GM23338 (cell line): ENCODE data around the gene FANCB. TPM values are rescaled to one million over a fixed set of nuclear protein-coding genes. Genes with fewer than 3 reads are reported as not detected.

ENCODE experiments used
- ATAC-seq: fragments of 200-7000 bp; cut with Tn5 transposase; 3 replicates; pipeline ENCODE4 v1.9.1; 2020
- DNase-seq: peaks from one replicate; pipeline ENCODE4 v3.0.0-alpha.2; 2015; ENCODE audit warnings: low spot score
- H2AFZ ChIP-seq: fragments of 200-600 bp; sonication (generic); 2 replicates; pipeline ENCODE4 v1.8.0; 2016; ENCODE audit warnings: antibody characterized with exemption, mild to moderate bottlenecking, moderate library complexity
- H3F3A ChIP-seq: fragments of 200-600 bp; sonication (generic); replicated peaks from 2 replicates; pipeline ENCODE4 v1.8.0; 2017; ENCODE audit warnings: antibody characterized with exemption, mixed run types, low read depth
- H3K27ac ChIP-seq: fragments of 200-600 bp; sonication (generic); 2 replicates; pipeline ENCODE4 v1.6.1; 2016; ENCODE audit warnings: low read depth
- H3K27me3 ChIP-seq: fragments of 200-600 bp; sonication (generic); 2 replicates; pipeline ENCODE4 v1.8.0; 2016; ENCODE audit warnings: mild to moderate bottlenecking, mixed run types, moderate library complexity; ENCODE audit not compliant: insufficient read depth
- H3K36me3 ChIP-seq: fragments of 200-600 bp; sonication (generic); 2 replicates; pipeline ENCODE4 v1.8.0; 2016; ENCODE audit warnings: mild to moderate bottlenecking; ENCODE audit not compliant: insufficient read depth
- H3K4me1 ChIP-seq: fragments of 200-600 bp; sonication (generic); 2 replicates; pipeline ENCODE4 v1.8.0; 2016; ENCODE audit warnings: mild to moderate bottlenecking, moderate library complexity; ENCODE audit not compliant: insufficient read depth
- H3K4me2 ChIP-seq: fragments of 200-600 bp; sonication (generic); 2 replicates; pipeline ENCODE4 v1.7.1; 2017; ENCODE audit warnings: mixed run types
- H3K4me3 ChIP-seq: fragments of 200-600 bp; sonication (generic); 2 replicates; pipeline ENCODE4 v1.6.1; 2016; ENCODE audit warnings: mixed run types
- H3K79me2 ChIP-seq: fragments of 200-600 bp; sonication (generic); replicated peaks from 2 replicates; pipeline ENCODE4 v1.8.0; 2017; ENCODE audit warnings: mild to moderate bottlenecking; ENCODE audit not compliant: insufficient read depth
- H3K9me2 ChIP-seq: fragments of 200-600 bp; sonication (generic); 2 replicates; pipeline ENCODE4 v1.8.0; 2017; ENCODE audit not compliant: insufficient read depth
- H4K20me1 ChIP-seq: fragments of 200-600 bp; sonication (generic); replicated peaks from 2 replicates; pipeline ENCODE4 v1.8.0; 2017; ENCODE audit warnings: mild to moderate bottlenecking; ENCODE audit not compliant: insufficient read depth
- H3K27ac Mint-ChIP-seq: 2 replicates; pipeline ENCODE4 v1.8.0; 2020; ENCODE audit warnings: inconsistent platforms, mild to moderate bottlenecking, moderate library complexity, mixed read lengths
- H3K27me3 Mint-ChIP-seq: 3 replicates; pipeline ENCODE4 v1.8.0; 2022; ENCODE audit warnings: low read depth, mild to moderate bottlenecking, moderate library complexity, mixed read lengths, inconsistent platforms; ENCODE audit not compliant: insufficient read depth, poor library complexity
- H3K36me3 Mint-ChIP-seq: 3 replicates; pipeline ENCODE4 v1.8.0; 2021; ENCODE audit warnings: low read depth, mild to moderate bottlenecking, inconsistent platforms, moderate library complexity, mixed read lengths
- H3K4me1 Mint-ChIP-seq: 3 replicates; pipeline ENCODE4 v1.8.0; 2020; ENCODE audit warnings: mild to moderate bottlenecking, inconsistent platforms, mixed read lengths
- H3K4me3 Mint-ChIP-seq: 3 replicates; pipeline ENCODE4 v1.8.0; 2021; ENCODE audit warnings: moderate library complexity, mild to moderate bottlenecking, inconsistent platforms, mixed read lengths
- H3K9me3 Mint-ChIP-seq: 3 replicates; pipeline ENCODE4 v1.8.0; 2020; ENCODE audit warnings: moderate library complexity, mild to moderate bottlenecking, inconsistent platforms, mixed read lengths
- CREB1 ChIP-seq: fragments of 250-450 bp; sonication (Bioruptor Pico); IDR thresholded peaks from 2 replicates; pipeline ENCODE4 v1.5.0; 2020; ENCODE audit warnings: low read depth, mild to moderate bottlenecking, moderate library complexity
- EZH2phosphoT487 ChIP-seq: fragments of 200-600 bp; sonication (generic); IDR thresholded peaks from one replicate; pipeline ENCODE4 v1.8.1; 2018; ENCODE audit warnings: antibody characterized with exemption; ENCODE audit not compliant: unreplicated experiment
- JUNB ChIP-seq: IDR thresholded peaks from one replicate; pipeline ENCODE4 v1.6.1; 2016; ENCODE audit warnings: antibody characterized with exemption; ENCODE audit not compliant: unreplicated experiment
- POLR2AphosphoS5 ChIP-seq: IDR thresholded peaks from 2 replicates; pipeline ENCODE4 v1.6.1; 2016; ENCODE audit warnings: antibody characterized with exemption, low read depth
- STAT1 ChIP-seq: IDR thresholded peaks from one replicate; pipeline ENCODE4 v1.6.1; 2016; ENCODE audit warnings: antibody characterized with exemption; ENCODE audit not compliant: unreplicated experiment
- ZNF331 ChIP-seq: fragments of 250-450 bp; sonication (Bioruptor Pico); IDR thresholded peaks from 2 replicates; pipeline ENCODE4 v1.5.0; 2020; ENCODE audit warnings: low read depth, mild to moderate bottlenecking, moderate library complexity
- polyA plus RNA-seq: library from polyadenylated mRNA; unstranded; fragments of >200 nt; fragmentation: Nextera tagmentation; extraction: Ambion mirVana; gene quantifications from 2 replicates; pipeline ENCODE4 v1.2.1, GENCODE V29; 2016
- total RNA-seq: library from RNA; depleted of rRNA; stranded (reverse); fragments of >200 nt; shearing (Covaris generic); gene quantifications from 2 replicates; pipeline ENCODE4 v1.2.3, GENCODE V29; 2014
- TF ChIP-seq, protein P1 (sequence below): IDR thresholded peaks from one replicate; pipeline ENCODE4 v1.6.1; 2018; ENCODE audit warnings: antibody characterized with exemption; ENCODE audit not compliant: unreplicated experiment
- TF ChIP-seq, protein P2 (sequence below): fragments of 250-450 bp; sonication (Bioruptor Pico); IDR thresholded peaks from 2 replicates; pipeline ENCODE4 v1.5.0; 2020; ENCODE audit warnings: mild to moderate bottlenecking, moderate library complexity
- TF ChIP-seq, protein P3 (sequence below): IDR thresholded peaks from 2 replicates; pipeline ENCODE4 v1.6.1; 2016; ENCODE audit warnings: antibody characterized with exemption

Gene FANCB
- total and polyA plus RNA-seq, 2 experiments from 2014 or later: 16.2 to 16.8 TPM

DNA sequence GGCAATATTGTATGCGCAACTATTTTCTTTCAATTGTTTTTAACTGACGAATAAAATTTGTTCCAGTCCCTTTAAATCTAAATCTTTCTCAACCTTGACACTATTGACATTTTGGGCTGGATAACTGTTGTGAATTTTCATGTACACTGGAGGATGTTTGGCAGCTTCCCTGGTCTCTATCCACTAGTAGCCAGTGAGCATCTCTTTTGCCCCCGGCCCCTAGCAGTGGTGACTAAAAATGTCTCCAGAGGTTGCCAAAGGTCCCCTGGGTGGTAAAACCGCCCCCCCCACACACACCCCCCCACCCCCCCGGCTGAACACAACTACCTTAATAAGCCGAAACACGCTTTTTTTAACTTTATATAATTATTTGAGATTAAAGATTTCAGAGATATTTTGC, 514 bp downstream of the FANCB start:
- Histone ChIP-seq H4K20me1 (no peaks in the 10 kb centered on the region; the same call in 1 of the 2 replicates), H3F3A (no peaks in the 10 kb centered on the region), H3K36me3 (no peaks in the 10 kb centered on the region), H3K4me1 (peaks cover 3% of the 10 kb centered on the region; the same call in 1 of the 2 replicates), H2AFZ (no peak overlapping the region), H3K27me3 (no peaks in the 10 kb centered on the region), H3K9me2 (no peaks in the 10 kb centered on the region), H3K4me2 (peak overlapping the region; percentile 74), H3K27ac (0 out of 2 replicates have a peak overlapping the region, but pooled peaks have one; percentile 79), H3K4me3 (peak overlapping the region; percentile 61), H3K79me2 (peaks cover 68% of the 10 kb centered on the region)
- Mint-ChIP-seq H3K27ac (no peak overlapping the region), H3K4me3 (peak overlapping the region; percentile 79), H3K4me1 (no peaks in the 10 kb centered on the region; the same call in 2 of the 3 replicates), H3K9me3 (peaks cover 6% of the 10 kb centered on the region; the same call in 2 of the 3 replicates), H3K27me3 (no peaks in the 10 kb centered on the region), H3K36me3 (peaks cover 24% of the 10 kb centered on the region)
- DNase-seq (peak; percentile 1), ATAC-seq (no peak)
- TF ChIP-seq ZNF331 (no peak), POLR2AphosphoS5 (no peak)
- TF ChIP-seq, protein P1, sequence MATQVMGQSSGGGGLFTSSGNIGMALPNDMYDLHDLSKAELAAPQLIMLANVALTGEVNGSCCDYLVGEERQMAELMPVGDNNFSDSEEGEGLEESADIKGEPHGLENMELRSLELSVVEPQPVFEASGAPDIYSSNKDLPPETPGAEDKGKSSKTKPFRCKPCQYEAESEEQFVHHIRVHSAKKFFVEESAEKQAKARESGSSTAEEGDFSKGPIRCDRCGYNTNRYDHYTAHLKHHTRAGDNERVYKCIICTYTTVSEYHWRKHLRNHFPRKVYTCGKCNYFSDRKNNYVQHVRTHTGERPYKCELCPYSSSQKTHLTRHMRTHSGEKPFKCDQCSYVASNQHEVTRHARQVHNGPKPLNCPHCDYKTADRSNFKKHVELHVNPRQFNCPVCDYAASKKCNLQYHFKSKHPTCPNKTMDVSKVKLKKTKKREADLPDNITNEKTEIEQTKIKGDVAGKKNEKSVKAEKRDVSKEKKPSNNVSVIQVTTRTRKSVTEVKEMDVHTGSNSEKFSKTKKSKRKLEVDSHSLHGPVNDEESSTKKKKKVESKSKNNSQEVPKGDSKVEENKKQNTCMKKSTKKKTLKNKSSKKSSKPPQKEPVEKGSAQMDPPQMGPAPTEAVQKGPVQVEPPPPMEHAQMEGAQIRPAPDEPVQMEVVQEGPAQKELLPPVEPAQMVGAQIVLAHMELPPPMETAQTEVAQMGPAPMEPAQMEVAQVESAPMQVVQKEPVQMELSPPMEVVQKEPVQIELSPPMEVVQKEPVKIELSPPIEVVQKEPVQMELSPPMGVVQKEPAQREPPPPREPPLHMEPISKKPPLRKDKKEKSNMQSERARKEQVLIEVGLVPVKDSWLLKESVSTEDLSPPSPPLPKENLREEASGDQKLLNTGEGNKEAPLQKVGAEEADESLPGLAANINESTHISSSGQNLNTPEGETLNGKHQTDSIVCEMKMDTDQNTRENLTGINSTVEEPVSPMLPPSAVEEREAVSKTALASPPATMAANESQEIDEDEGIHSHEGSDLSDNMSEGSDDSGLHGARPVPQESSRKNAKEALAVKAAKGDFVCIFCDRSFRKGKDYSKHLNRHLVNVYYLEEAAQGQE: no peak

DNA sequence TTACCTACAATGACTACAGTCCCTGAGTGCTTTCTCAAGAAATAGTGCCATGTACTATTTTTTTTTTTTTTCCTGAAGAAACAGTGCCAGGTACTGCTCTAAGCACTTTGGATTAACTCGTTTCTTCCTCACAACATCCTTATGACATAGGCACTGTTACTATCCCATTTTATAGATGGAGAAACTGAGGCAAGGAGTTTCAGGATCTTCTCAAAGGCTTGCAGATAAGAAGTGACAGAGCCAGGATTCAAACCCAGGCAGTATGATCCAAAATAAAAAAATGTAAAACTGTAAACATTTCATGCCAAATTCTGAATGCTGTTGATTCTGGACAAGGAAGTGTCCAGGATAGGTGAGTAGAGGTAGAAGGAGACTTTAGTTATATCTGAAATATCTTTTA, 1.1 kb downstream of the FANCB start:
- Mint-ChIP-seq H3K36me3 (peaks cover 26% of the 10 kb centered on the region), H3K27me3 (no peaks in the 10 kb centered on the region), H3K4me1 (no peaks in the 10 kb centered on the region; the same call in 2 of the 3 replicates), H3K27ac (no peak overlapping the region), H3K9me3 (peaks cover 12% of the 10 kb centered on the region; the same call in 2 of the 3 replicates), H3K4me3 (peak overlapping the region; percentile 79)
- H3K9me2 ChIP-seq: no peaks in the 10 kb centered on the region
- H3K4me1 ChIP-seq: peaks cover 3% of the 10 kb centered on the region; the same call in 1 of the 2 replicates
- H3K27me3 ChIP-seq: no peaks in the 10 kb centered on the region
- H3K36me3 ChIP-seq: no peaks in the 10 kb centered on the region
- H3K27ac ChIP-seq: no peak overlapping the region
- no peak for DNase-seq
- ATAC-seq: no peak
- H4K20me1 ChIP-seq: no peaks in the 10 kb centered on the region; the same call in 1 of the 2 replicates
- TF ChIP-seq, protein P2, sequence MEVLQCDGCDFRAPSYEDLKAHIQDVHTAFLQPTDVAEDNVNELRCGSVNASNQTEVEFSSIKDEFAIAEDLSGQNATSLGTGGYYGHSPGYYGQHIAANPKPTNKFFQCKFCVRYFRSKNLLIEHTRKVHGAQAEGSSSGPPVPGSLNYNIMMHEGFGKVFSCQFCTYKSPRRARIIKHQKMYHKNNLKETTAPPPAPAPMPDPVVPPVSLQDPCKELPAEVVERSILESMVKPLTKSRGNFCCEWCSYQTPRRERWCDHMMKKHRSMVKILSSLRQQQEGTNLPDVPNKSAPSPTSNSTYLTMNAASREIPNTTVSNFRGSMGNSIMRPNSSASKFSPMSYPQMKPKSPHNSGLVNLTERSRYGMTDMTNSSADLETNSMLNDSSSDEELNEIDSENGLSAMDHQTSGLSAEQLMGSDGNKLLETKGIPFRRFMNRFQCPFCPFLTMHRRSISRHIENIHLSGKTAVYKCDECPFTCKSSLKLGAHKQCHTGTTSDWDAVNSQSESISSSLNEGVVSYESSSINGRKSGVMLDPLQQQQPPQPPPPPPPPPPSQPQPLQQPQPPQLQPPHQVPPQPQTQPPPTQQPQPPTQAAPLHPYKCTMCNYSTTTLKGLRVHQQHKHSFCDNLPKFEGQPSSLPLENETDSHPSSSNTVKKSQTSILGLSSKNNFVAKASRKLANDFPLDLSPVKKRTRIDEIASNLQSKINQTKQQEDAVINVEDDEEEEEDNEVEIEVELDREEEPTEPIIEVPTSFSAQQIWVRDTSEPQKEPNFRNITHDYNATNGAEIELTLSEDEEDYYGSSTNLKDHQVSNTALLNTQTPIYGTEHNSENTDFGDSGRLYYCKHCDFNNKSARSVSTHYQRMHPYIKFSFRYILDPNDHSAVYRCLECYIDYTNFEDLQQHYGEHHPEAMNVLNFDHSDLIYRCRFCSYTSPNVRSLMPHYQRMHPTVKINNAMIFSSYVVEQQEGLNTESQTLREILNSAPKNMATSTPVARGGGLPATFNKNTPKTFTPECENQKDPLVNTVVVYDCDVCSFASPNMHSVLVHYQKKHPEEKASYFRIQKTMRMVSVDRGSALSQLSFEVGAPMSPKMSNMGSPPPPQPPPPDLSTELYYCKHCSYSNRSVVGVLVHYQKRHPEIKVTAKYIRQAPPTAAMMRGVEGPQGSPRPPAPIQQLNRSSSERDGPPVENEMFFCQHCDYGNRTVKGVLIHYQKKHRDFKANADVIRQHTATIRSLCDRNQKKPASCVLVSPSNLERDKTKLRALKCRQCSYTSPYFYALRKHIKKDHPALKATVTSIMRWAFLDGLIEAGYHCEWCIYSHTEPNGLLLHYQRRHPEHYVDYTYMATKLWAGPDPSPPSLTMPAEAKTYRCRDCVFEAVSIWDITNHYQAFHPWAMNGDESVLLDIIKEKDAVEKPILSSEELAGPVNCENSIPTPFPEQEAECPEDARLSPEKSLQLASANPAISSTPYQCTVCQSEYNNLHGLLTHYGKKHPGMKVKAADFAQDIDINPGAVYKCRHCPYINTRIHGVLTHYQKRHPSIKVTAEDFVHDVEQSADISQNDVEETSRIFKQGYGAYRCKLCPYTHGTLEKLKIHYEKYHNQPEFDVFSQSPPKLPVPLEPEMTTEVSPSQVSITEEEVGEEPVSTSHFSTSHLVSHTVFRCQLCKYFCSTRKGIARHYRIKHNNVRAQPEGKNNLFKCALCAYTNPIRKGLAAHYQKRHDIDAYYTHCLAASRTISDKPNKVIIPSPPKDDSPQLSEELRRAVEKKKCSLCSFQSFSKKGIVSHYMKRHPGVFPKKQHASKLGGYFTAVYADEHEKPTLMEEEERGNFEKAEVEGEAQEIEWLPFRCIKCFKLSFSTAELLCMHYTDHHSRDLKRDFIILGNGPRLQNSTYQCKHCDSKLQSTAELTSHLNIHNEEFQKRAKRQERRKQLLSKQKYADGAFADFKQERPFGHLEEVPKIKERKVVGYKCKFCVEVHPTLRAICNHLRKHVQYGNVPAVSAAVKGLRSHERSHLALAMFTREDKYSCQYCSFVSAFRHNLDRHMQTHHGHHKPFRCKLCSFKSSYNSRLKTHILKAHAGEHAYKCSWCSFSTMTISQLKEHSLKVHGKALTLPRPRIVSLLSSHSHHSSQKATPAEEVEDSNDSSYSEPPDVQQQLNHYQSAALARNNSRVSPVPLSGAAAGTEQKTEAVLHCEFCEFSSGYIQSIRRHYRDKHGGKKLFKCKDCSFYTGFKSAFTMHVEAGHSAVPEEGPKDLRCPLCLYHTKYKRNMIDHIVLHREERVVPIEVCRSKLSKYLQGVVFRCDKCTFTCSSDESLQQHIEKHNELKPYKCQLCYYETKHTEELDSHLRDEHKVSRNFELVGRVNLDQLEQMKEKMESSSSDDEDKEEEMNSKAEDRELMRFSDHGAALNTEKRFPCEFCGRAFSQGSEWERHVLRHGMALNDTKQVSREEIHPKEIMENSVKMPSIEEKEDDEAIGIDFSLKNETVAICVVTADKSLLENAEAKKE (CRISPR knock-in tag): no peak
- no peak for TF ChIP-seq CREB1
- no peak for TF ChIP-seq EZH2phosphoT487
- TF ChIP-seq STAT1: no peak
- TF ChIP-seq ZNF331: no peak
- TF ChIP-seq JUNB: no peak
- TF ChIP-seq, protein P3, sequence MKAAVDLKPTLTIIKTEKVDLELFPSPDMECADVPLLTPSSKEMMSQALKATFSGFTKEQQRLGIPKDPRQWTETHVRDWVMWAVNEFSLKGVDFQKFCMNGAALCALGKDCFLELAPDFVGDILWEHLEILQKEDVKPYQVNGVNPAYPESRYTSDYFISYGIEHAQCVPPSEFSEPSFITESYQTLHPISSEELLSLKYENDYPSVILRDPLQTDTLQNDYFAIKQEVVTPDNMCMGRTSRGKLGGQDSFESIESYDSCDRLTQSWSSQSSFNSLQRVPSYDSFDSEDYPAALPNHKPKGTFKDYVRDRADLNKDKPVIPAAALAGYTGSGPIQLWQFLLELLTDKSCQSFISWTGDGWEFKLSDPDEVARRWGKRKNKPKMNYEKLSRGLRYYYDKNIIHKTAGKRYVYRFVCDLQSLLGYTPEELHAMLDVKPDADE: no peak
- peak overlapping the region; percentile 61 for H3K4me3 ChIP-seq
- H3K4me2 ChIP-seq: peak overlapping the region; percentile 74
- H3K79me2 ChIP-seq: peaks cover 74% of the 10 kb centered on the region
- no peaks in the 10 kb centered on the region for H3F3A ChIP-seq
- H2AFZ ChIP-seq: no peak overlapping the region
